Measurements from ENCODE around the gene ELF4.

DNA sequence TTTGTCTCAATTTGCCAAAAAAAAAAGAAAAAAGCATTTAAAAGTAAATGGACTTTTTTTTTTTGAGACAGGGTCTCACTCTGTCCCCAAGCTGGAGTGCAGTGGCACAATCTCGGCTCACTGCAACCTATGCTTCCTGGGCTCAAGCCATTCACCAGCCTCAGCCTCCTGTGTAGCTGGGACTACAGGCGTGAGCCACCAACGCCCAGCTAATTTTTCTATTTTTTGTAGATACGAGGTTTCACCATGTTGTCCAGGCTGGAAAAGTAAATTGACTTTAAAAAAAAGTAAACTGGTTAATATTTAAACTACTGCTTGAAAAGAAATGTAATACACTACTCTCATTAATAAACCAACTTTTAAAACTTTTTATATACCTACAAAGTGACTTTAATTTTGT, 49.5 kb upstream of the ELF4 start:
- TF ChIP-seq EP300 (IDR thresholded peaks at IDR 0.05) (no peak), POLR2AphosphoS5 (IDR thresholded peaks at IDR 0.05) (no peak)
- TF ChIP-seq, protein P1, sequence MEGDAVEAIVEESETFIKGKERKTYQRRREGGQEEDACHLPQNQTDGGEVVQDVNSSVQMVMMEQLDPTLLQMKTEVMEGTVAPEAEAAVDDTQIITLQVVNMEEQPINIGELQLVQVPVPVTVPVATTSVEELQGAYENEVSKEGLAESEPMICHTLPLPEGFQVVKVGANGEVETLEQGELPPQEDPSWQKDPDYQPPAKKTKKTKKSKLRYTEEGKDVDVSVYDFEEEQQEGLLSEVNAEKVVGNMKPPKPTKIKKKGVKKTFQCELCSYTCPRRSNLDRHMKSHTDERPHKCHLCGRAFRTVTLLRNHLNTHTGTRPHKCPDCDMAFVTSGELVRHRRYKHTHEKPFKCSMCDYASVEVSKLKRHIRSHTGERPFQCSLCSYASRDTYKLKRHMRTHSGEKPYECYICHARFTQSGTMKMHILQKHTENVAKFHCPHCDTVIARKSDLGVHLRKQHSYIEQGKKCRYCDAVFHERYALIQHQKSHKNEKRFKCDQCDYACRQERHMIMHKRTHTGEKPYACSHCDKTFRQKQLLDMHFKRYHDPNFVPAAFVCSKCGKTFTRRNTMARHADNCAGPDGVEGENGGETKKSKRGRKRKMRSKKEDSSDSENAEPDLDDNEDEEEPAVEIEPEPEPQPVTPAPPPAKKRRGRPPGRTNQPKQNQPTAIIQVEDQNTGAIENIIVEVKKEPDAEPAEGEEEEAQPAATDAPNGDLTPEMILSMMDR (IDR thresholded peaks at IDR 0.05) = no peak

All from esophagus muscularis mucosa (tissue), 4 donors.